GM18502 (cell line): Measurements from ENCODE around the gene RAB28.
A peak's percentile ranks its signal among the peaks of the same experiment; 100 is the strongest.

Experiments used
- ATAC-seq: cut with Tn5 transposase; IDR thresholded peaks from one replicate; pipeline ENCODE4 v1.9.1; 2021; ENCODE audit warnings: mild to moderate bottlenecking; ENCODE audit not compliant: unreplicated experiment, poor library complexity

Gene RAB28

GRCh38 chr4:13386405-13387107 is 97.6 kb downstream of the RAB28 start:
- ATAC-seq = peak; percentile 97

GRCh38 chr4:13384055-13384454 is 100.1 kb downstream of the RAB28 start:
- no peak for ATAC-seq

GRCh38 chr4:13378973-13379759 is 105.0 kb downstream of the RAB28 start:
- ATAC-seq = peak; percentile 84

GRCh38 chr4:13371048-13371447 is 113.1 kb downstream of the RAB28 start:
- no peak for ATAC-seq

- no peak for ATAC-seq
These were observed 115.9 kb downstream of the RAB28 start for GRCh38 chr4:13368217-13368616.

- no peak for ATAC-seq
These were observed 116.4 kb downstream of the RAB28 start for GRCh38 chr4:13367691-13368090.

- ATAC-seq = no peak
These were observed 116.9 kb downstream of the RAB28 start for GRCh38 chr4:13367244-13367643.

- ATAC-seq = no peak
These were observed 118.9 kb downstream of the RAB28 start for GRCh38 chr4:13365195-13365594.

- no peak for ATAC-seq
These were observed 119.5 kb downstream of the RAB28 start for GRCh38 chr4:13364653-13365052.

GRCh38 chr4:13364172-13364571 is 120.0 kb downstream of the RAB28 start:
- no peak for ATAC-seq

GRCh38 chr4:13359809-13360208 is 124.3 kb downstream of the RAB28 start:
- no peak for ATAC-seq

GRCh38 chr4:13355111-13355880 is 128.8 kb downstream of the RAB28 start:
- no peak for ATAC-seq

GRCh38 chr4:13349096-13349495 is 135.0 kb downstream of the RAB28 start:
- no peak for ATAC-seq

- no peak for ATAC-seq
These were observed 135.9 kb downstream of the RAB28 start for GRCh38 chr4:13348216-13348615.

GRCh38 chr4:13347517-13348125 is 136.5 kb downstream of the RAB28 start:
- no peak for ATAC-seq

GRCh38 chr4:13344216-13344615 is 139.9 kb downstream of the RAB28 start:
- ATAC-seq = no peak

- no peak for ATAC-seq
These were observed 143.5 kb downstream of the RAB28 start for GRCh38 chr4:13340672-13341071.

GRCh38 chr4:13331827-13332226 is 152.3 kb downstream of the RAB28 start:
- ATAC-seq = no peak

GRCh38 chr4:13329963-13330362 is 154.2 kb downstream of the RAB28 start:
- peak; percentile 58 for ATAC-seq

GRCh38 chr4:13329340-13329850 is 154.7 kb downstream of the RAB28 start:
- ATAC-seq = peak; percentile 8
